NCI-H526 (cell line): ENCODE results near the gene PROSER3.

Experiments used
- DNase-seq, 2 experiments: peaks; one replicate each; lab custom pipeline; 2025; lab: John Stamatoyannopoulos, UW

Gene PROSER3

GRCh38 chr19:35757749-35758608, at the start of gene PROSER3:
Gene PROSER3, plus strand, starts transcription at chr19:35758176. Its CDS starts 40 bp downstream, at chr19:35758216.
- DNase-seq = peak; percentile 100

- no peak for DNase-seq
These were observed 49.6 kb upstream of the PROSER3 start for GRCh38 chr19:35708391-35708790.

- no peak for DNase-seq
These were observed 46.9 kb upstream of the PROSER3 start for GRCh38 chr19:35710784-35711723.

- no peak for DNase-seq
These were observed 45.1 kb upstream of the PROSER3 start for GRCh38 chr19:35712567-35713505.

GRCh38 chr19:35713506-35713850, 44.5 kb upstream of the PROSER3 start:
- no peak for DNase-seq

GRCh38 chr19:35713904-35714495, 44.0 kb upstream of the PROSER3 start:
- DNase-seq = no peak

GRCh38 chr19:35714601-35715354, 43.2 kb upstream of the PROSER3 start:
- peak in 1 of 2 experiments; percentile 21 for DNase-seq

GRCh38 chr19:35715355-35715809, 42.6 kb upstream of the PROSER3 start:
- DNase-seq = no peak

GRCh38 chr19:35715981-35716800, 41.8 kb upstream of the PROSER3 start:
- DNase-seq = peak; percentile 71 to 87

GRCh38 chr19:35716801-35717664, 40.9 kb upstream of the PROSER3 start:
- peak; percentile 76 to 92 for DNase-seq

GRCh38 chr19:35717665-35718344, 40.2 kb upstream of the PROSER3 start, which contains the start of gene KMT2B:
Gene KMT2B, plus strand, starts transcription at chr19:35718003. Its CDS starts 16 bp downstream, at chr19:35718019.
- peak; percentile 94 to 100 for DNase-seq

- peak in 1 of 2 experiments; percentile 71 for DNase-seq
These were observed 39.5 kb upstream of the PROSER3 start for GRCh38 chr19:35718345-35719041.

GRCh38 chr19:35719402-35720162, 38.4 kb upstream of the PROSER3 start:
- no peak for DNase-seq

- no peak for DNase-seq
These were observed 37.8 kb upstream of the PROSER3 start for GRCh38 chr19:35720163-35720524.

- no peak for DNase-seq
These were observed 37.3 kb upstream of the PROSER3 start for GRCh38 chr19:35720648-35721047.

GRCh38 chr19:35721374-35721773, 36.6 kb upstream of the PROSER3 start:
- DNase-seq = no peak
